Mucosa of stomach (tissue), 1 donor: ENCODE measurements around the gene PC.
A peak's percentile ranks its signal among the peaks of the same experiment; 100 is the strongest.
"Not testable (repeated sequence)": the region's sequence is repeated elsewhere in the genome, so short reads cannot be mapped to it uniquely, and the experiment has no call there.

ENCODE experiments used
- H3K27me3 ChIP-seq: one replicate; pipeline ENCODE4 v1.7.0; 2013; ENCODE audit warnings: mild to moderate bottlenecking, low read length; ENCODE audit not compliant: control insufficient read depth, insufficient read depth
- H3K36me3 ChIP-seq: one replicate; pipeline ENCODE4 v1.7.0; 2013; ENCODE audit warnings: low read length; ENCODE audit not compliant: control insufficient read depth, insufficient read depth
- H3K4me1 ChIP-seq: one replicate; pipeline ENCODE4 v1.7.0; 2013; ENCODE audit warnings: mild to moderate bottlenecking, low read length; ENCODE audit not compliant: control insufficient read depth, insufficient read depth
- H3K4me3 ChIP-seq: one replicate; pipeline ENCODE4 v1.7.0; 2013; ENCODE audit warnings: low read length
- H3K9ac ChIP-seq: one replicate; pipeline ENCODE4 v1.7.0; 2013; ENCODE audit warnings: mild to moderate bottlenecking, low read length, moderate library complexity
- H3K9me3 ChIP-seq: one replicate; pipeline ENCODE4 v1.7.0; 2013; ENCODE audit warnings: mild to moderate bottlenecking, low read length, moderate library complexity; ENCODE audit not compliant: control insufficient read depth
- donor health status: Pancreatic carcinoma.

The PC gene

GRCh38 chr11:66958232-66958955, at the start of gene PC:
Gene PC, minus strand, starts transcription at chr11:66958383. Its CDS starts 86,224 bp downstream, at chr11:66872159.
- Histone ChIP-seq H3K9ac (peak within 1 kb of the TSS; percentile 13), H3K4me3 (peak within 1 kb of the TSS; percentile 36), H3K9me3 (no peaks in the 10 kb centered on the region), H3K27me3 (no peaks in the 10 kb centered on the region), H3K4me1 (peaks cover 15% of the 10 kb centered on the region), H3K36me3 (no peaks in the 10 kb centered on the region)

DNA sequence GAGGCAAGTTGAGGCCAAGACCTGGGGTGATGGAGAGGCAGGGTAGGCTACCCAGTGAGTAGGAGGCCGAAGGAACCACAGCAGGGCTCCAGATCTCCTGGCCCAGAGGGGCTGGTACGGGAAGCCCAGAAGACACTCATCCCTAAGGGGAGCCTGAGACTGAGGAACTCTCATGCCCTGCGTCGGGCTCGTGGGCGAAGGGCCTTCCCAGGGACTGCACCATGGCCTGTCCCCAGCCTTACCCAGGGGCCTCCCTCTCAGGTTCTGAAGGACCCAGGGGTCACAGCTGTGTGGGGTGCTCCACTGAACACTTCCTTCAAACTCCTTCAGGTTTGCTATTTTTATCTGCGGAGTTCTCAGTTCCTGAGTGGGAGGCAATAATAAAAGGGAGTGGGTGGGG, 48.9 kb upstream of the PC start:
- H3K27me3 ChIP-seq, result no peaks in the 10 kb centered on the region
- no peak overlapping the region for H3K9ac ChIP-seq
- no peaks in the 10 kb centered on the region for H3K4me1 ChIP-seq
- no peak overlapping the region for H3K4me3 ChIP-seq
- H3K9me3 ChIP-seq, result no peaks in the 10 kb centered on the region
- H3K36me3 ChIP-seq, result no peaks in the 10 kb centered on the region

GRCh38 chr11:67006029-67006884, 48.1 kb upstream of the PC start:
- no peak overlapping the region for H3K4me3 ChIP-seq
- H3K36me3 ChIP-seq, result no peaks in the 10 kb centered on the region
- H3K9me3 ChIP-seq, result no peaks in the 10 kb centered on the region
- no peaks in the 10 kb centered on the region for H3K4me1 ChIP-seq
- no peak overlapping the region for H3K9ac ChIP-seq
- H3K27me3 ChIP-seq, result no peaks in the 10 kb centered on the region

DNA sequence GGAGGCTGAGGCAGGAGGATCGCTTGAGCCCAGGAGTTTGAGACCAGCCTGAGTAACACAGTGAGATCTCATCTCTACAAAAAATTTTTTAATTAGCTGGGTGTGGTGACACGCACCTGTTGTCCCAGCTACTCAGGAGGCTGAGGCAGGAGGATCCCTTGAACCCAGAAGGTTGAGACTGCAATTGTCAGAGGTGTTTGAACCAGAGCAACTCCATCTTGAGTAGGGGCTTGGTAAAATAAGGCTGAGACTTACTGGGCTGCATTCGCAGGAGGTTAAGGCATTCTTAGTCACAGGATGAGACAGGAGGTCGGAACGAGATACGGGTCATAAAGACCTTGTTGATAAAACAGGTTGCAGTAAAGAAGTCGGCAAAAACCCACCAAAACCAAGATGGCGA, 47.0 kb upstream of the PC start:
- not testable (repeated sequence) for H3K27me3 ChIP-seq, H3K9me3 ChIP-seq, H3K4me3 ChIP-seq, H3K9ac ChIP-seq, H3K4me1 ChIP-seq, H3K36me3 ChIP-seq

DNA sequence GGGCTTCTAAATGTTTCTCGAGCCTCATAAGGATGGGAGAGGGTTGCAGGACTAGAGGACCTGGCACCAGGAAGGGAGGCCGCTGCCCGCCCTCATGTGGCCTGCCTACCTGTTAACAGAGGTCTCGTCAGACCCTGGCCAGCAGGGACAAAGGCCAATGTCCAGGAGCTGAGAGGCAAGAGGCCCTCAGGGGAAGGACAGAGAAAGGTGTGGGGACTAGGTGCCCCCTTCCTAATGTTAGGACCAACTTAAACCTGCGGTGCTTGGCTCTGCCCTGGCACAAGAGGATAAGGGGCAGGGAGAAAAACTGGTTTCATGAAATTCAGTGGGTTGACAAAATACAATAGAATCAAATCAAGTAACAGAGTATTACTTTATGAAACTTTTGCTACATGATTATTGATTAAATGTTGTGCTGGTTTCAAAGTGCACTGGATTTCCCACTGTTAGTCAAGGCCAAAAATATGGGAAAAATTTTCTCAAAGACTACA, 44.8 kb upstream of the PC start:
- Histone ChIP-seq H3K27me3 (no peaks in the 10 kb centered on the region), H3K9me3 (no peaks in the 10 kb centered on the region), H3K4me3 (no peak overlapping the region), H3K4me1 (no peaks in the 10 kb centered on the region), H3K9ac (no peak overlapping the region), H3K36me3 (no peaks in the 10 kb centered on the region)

DNA sequence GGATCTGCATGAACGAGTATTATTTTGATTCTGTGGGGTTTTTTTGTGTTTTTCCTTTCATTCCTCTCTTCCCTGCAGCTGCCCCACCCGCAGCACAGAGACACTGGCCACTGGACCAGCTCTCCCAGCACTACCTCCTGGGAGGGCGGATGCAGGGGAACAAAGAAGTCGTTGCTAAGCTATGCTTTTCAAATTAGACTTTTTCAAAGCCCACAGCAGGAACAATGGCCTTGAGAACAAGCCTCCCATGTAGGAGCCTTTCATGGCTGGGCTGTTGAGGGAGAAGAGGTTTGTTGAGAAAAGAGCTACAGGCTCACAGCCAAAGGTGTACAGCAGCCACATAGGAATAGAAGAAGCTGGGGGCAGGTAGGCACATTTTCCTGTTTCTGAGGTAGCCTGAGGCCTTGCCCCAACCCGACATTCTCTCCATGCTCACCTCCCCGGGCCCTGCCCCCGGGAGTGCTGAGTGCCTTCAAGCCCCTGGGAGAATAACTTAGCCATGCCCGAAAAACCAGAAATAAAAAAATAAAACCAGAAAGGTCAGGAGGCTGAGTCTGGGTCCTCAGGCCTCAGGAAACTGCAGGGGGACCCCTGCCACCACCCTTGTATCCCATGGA, 44.2 kb upstream of the PC start:
- Histone ChIP-seq H3K27me3 (no peaks in the 10 kb centered on the region), H3K9ac (no peak overlapping the region), H3K36me3 (no peaks in the 10 kb centered on the region), H3K9me3 (no peaks in the 10 kb centered on the region), H3K4me1 (no peaks in the 10 kb centered on the region), H3K4me3 (no peak overlapping the region)

- H3K36me3 ChIP-seq, result no peaks in the 10 kb centered on the region
- H3K4me3 ChIP-seq, result no peak overlapping the region
Measured at GRCh38 chr11:67001332-67001731, 43.1 kb upstream of the PC start.

GRCh38 chr11:66999555-66999954, 41.4 kb upstream of the PC start:
- H3K4me3 ChIP-seq, result no peak overlapping the region
- no peak overlapping the region for H3K9ac ChIP-seq
- no peaks in the 10 kb centered on the region for H3K36me3 ChIP-seq
- no peaks in the 10 kb centered on the region for H3K9me3 ChIP-seq
- H3K27me3 ChIP-seq, result no peaks in the 10 kb centered on the region
- H3K4me1 ChIP-seq, result no peaks in the 10 kb centered on the region

More at GRCh38 chr11:67001332-67001731, 43.1 kb upstream of the PC start:
- H3K4me1 ChIP-seq, result no peaks in the 10 kb centered on the region
- H3K27me3 ChIP-seq, result no peaks in the 10 kb centered on the region
- H3K9ac ChIP-seq, result no peak overlapping the region
- H3K9me3 ChIP-seq, result no peaks in the 10 kb centered on the region

GRCh38 chr11:66996609-66997273, 38.6 kb upstream of the PC start:
- no peaks in the 10 kb centered on the region for H3K9me3 ChIP-seq
- no peaks in the 10 kb centered on the region for H3K4me1 ChIP-seq
- no peaks in the 10 kb centered on the region for H3K36me3 ChIP-seq
- no peak overlapping the region for H3K4me3 ChIP-seq
- no peak overlapping the region for H3K9ac ChIP-seq
- H3K27me3 ChIP-seq, result no peaks in the 10 kb centered on the region

DNA sequence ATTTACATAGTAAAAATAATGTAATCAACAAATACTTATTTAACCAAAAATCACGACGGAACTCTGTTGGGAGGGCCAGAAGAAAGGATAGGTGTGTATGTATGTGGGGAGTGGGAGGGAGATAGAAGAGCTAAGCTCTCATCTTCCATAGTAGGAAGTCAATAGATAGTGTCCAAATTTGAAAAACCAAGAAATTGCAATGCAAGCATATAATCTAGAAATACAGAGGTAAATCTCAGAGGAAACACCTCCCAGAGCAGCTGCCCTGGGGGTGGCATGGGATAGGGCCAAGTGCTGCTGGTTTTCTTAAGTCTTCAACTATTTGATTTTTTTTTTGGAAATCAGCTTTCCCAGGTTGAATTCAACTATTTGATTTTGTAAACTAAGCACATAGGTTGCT, 33.9 kb upstream of the PC start:
- Histone ChIP-seq H3K4me1 (no peaks in the 10 kb centered on the region), H3K9me3 (no peaks in the 10 kb centered on the region), H3K9ac (no peak overlapping the region), H3K36me3 (no peaks in the 10 kb centered on the region), H3K27me3 (no peaks in the 10 kb centered on the region), H3K4me3 (no peak overlapping the region)

DNA sequence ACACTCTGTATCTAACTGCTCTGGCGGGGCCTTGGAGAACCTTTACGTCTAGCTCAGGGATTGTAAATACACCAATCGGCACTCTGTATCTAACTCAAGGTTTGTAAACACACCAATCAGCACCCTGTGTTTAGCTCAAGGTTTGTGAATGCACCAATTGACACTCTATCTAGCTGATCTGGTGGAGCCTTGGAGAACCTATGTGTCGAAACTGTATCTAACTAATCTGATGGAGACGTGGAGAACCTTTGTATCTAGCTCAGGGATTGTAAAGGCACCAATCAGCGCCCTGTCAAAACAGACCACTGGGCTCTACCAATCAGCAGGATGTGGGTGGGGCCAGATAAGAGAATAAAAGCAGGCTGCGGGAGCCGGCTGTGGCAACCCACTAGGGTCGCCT, 31.2 kb upstream of the PC start:
- not testable (repeated sequence) for H3K9me3 ChIP-seq, H3K4me3 ChIP-seq, H3K36me3 ChIP-seq, H3K9ac ChIP-seq, H3K27me3 ChIP-seq
- H3K4me1 ChIP-seq, result peaks cover 23% of the 10 kb centered on the region
